GM23248 (cell line): Measurements from ENCODE around the gene JAK2.

Experiments
- EZH2 ChIP-seq: fragments of 200-600 bp; sonication (generic); IDR thresholded peaks from 2 replicates; pipeline ENCODE4 v1.6.1; 2018; ENCODE audit warnings: antibody characterized with exemption, mild to moderate bottlenecking; ENCODE audit not compliant: insufficient read depth, poor library complexity, severe bottlenecking
- EZH2phosphoT487 ChIP-seq: fragments of 200-600 bp; sonication (generic); IDR thresholded peaks from 2 replicates; pipeline ENCODE4 v1.6.1; 2018; ENCODE audit warnings: antibody characterized with exemption, moderate library complexity, mild to moderate bottlenecking, low read depth; ENCODE audit not compliant: insufficient read depth

DNA sequence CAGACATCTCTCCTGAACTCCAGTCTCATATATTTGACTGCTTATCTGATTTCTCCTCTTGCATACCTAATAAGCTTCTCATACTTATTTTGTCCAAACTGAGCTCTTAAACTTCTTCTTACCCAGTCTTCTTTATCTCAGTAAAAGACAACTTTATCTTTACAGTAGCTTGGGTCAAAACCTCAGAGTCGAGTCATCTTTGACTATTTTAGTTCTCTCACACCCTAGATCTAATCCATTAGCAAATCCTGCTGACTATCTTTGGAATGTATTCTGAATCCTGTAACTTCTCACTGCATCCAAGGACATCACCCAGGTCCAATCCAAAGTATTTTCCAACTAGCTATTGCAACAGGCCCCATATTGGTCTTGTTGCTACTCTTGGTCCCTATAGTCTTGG lies 11.8 kb upstream of the JAK2 start:
- no peak for TF ChIP-seq EZH2
- no peak for TF ChIP-seq EZH2phosphoT487
